ENCODE results near the gene DAGLA. TPM values are rescaled to one million over a fixed set of nuclear protein-coding genes. Genes with fewer than 3 reads are reported as not detected.

Gene DAGLA
- total RNA-seq, 1 donor from 2014 or later: 5.1 TPM

DNA sequence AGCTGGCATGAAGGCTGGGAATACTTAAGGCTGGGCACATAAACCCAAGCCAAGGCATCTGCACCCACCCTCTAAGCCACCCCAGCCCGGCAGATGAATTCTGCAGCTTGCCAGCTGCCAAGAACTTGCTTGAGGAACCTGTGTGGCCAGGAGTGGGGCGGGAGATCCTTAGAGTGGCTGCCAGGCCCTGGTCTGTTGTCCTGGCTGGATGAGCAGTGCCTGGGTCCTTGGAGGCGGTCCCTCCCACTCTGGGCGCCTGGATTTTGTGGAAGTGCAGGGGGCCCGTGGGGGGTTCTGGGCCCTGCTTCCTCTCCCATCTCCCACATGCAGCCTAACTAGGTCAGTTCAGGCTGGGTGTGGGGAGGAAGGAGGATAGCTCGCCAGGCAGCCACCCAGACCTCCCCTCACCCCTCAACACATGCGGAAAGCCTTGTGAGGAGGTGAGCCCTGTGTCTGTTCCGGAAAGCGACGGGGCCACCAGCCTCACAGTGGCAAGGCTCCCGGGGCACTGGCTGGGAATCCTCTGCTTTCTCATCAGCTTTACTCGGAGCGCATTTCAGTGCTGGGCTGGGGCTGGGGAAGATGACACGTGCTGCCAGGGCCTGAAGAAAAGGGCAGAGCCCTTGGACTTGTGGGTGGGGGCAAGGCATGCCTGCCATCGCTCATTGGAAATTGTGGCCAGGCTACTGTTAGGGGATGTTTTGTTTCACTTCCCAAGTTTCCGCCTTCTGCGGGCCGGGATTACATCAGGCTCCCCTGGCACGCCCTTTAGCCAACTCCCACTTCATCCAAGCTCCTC is 8.4 kb downstream of the DAGLA start:
- TF ChIP-seq, protein P1, sequence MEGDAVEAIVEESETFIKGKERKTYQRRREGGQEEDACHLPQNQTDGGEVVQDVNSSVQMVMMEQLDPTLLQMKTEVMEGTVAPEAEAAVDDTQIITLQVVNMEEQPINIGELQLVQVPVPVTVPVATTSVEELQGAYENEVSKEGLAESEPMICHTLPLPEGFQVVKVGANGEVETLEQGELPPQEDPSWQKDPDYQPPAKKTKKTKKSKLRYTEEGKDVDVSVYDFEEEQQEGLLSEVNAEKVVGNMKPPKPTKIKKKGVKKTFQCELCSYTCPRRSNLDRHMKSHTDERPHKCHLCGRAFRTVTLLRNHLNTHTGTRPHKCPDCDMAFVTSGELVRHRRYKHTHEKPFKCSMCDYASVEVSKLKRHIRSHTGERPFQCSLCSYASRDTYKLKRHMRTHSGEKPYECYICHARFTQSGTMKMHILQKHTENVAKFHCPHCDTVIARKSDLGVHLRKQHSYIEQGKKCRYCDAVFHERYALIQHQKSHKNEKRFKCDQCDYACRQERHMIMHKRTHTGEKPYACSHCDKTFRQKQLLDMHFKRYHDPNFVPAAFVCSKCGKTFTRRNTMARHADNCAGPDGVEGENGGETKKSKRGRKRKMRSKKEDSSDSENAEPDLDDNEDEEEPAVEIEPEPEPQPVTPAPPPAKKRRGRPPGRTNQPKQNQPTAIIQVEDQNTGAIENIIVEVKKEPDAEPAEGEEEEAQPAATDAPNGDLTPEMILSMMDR (IDR thresholded peaks at IDR 0.05): no peak
- Mint-ChIP-seq H3K9me3 (ENCODE audit: unreplicated experiment) (no peaks in the 10 kb centered on the region), H3K27ac (ENCODE audit: unreplicated experiment) (peak overlapping the region; percentile 50), H3K36me3 (ENCODE audit: unreplicated experiment) (no peaks in the 10 kb centered on the region), H3K27me3 (ENCODE audit: unreplicated experiment) (no peaks in the 10 kb centered on the region), H3K4me1 (ENCODE audit: unreplicated experiment) (peaks cover 16% of the 10 kb centered on the region), H3K4me3 (ENCODE audit: unreplicated experiment) (no peak overlapping the region)
- no peak for DNase-seq (ENCODE audit: extremely low spot score, unreplicated experiment)

DNA sequence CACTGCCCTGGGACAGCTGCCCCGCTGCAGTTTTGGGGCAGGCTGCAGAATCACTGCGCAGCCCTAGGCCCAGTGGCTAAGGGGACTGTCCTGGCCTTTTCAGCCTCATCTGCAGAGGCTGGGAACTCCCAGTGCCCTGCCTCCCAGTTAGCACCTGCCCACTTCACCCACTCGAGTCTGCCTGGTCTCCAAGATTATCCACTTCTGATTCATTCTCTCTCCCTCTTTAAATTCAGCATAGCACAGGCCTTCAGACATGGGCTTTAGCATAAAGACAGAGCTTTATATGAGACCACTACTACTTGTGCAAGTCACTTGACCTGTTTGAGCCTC is 8.9 kb downstream of the DAGLA start:
- TF ChIP-seq, protein P1 (IDR thresholded peaks at IDR 0.05): no peak
- no peaks in the 10 kb centered on the region for H3K27me3 Mint-ChIP-seq (ENCODE audit: unreplicated experiment)
- no peaks in the 10 kb centered on the region for H3K9me3 Mint-ChIP-seq (ENCODE audit: unreplicated experiment)
- DNase-seq (ENCODE audit: extremely low spot score, unreplicated experiment): no peak
- no peak overlapping the region for H3K27ac Mint-ChIP-seq (ENCODE audit: unreplicated experiment)
- no peaks in the 10 kb centered on the region for H3K36me3 Mint-ChIP-seq (ENCODE audit: unreplicated experiment)
- H3K4me1 Mint-ChIP-seq (ENCODE audit: unreplicated experiment): peaks cover 20% of the 10 kb centered on the region
- peak overlapping the region; percentile 38 for H3K4me3 Mint-ChIP-seq (ENCODE audit: unreplicated experiment)

DNA sequence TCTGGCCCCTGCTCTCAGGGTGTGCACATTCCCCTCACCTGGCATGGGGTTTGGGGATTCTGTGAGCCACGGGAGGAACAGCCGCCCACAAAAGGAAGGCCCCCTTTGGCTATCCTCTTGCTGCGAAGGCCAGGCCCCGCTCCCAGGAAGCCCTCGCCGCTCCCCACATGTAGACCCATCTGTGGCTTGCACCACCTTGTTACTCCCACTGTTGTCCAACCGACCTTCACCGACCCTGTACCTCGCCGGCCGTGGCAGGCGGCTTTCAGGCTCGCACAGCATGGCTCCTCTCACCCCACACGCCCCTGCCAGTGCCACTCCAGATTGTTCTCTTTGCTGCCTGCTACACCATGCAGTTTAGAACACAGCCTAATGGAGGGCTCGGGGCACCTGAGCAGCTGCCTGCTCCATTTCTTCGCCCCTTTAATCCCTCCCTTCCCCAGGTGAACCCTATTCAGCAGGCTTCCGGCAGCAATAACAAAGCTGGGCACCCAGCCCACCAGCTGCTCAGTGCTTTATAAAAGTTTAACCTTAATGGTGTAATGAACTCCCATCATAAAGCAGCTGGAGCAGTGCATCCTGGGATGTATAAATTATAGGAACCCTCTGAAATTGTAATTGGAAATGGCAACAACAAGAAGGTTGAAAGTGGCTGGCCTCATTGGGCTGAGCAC is 10.7 kb downstream of the DAGLA start:
- Mint-ChIP-seq H3K4me1 (ENCODE audit: unreplicated experiment) (peaks cover 35% of the 10 kb centered on the region), H3K27ac (ENCODE audit: unreplicated experiment) (no peak overlapping the region), H3K27me3 (ENCODE audit: unreplicated experiment) (no peaks in the 10 kb centered on the region), H3K9me3 (ENCODE audit: unreplicated experiment) (no peaks in the 10 kb centered on the region), H3K36me3 (ENCODE audit: unreplicated experiment) (no peaks in the 10 kb centered on the region), H3K4me3 (ENCODE audit: unreplicated experiment) (no peak overlapping the region)
- TF ChIP-seq, protein P1 (IDR thresholded peaks at IDR 0.05): no peak
- DNase-seq (ENCODE audit: extremely low spot score, unreplicated experiment): no peak

DNA sequence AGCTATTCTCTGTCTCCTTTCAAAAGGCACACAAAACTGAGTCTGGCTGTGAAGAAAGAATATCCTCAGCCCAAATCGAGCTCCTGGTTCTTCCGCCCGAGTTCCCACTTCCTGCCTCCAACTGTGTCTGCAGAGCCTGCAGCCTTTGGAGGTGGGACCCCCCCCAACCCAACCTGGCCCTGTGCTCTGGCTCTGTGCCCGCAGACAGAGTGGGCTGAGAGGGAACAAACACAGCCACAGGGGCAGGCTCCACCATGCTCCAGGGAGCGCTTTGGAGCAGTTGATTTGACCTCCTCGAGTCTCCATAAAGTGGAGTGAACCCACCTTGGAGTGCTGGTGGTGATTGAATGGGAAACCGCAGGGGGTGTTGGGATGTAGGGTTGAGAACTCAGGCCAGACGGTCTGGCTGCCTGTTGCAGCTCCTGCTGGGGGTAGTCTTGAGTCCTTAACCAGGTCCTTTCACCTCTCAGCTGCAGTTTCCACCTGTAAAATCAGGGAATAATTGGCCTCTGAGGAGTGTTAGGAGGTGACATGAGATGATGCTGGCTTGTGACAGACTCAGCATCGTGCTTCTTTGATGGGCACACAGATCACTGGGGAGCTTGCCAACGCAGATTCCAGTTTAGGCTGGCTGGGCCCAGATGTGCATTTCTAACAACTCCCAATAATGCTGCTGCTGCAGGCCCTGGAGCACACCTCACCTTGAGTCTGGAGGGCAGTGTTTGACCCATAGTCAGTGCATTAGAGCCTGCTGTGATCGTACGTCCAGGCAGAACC is 11.4 kb downstream of the DAGLA start:
- TF ChIP-seq, protein P1 (IDR thresholded peaks at IDR 0.05): no peak
- Mint-ChIP-seq H3K4me1 (ENCODE audit: unreplicated experiment) (peaks cover 40% of the 10 kb centered on the region), H3K4me3 (ENCODE audit: unreplicated experiment) (no peak overlapping the region), H3K36me3 (ENCODE audit: unreplicated experiment) (no peaks in the 10 kb centered on the region), H3K27ac (ENCODE audit: unreplicated experiment) (no peak overlapping the region), H3K27me3 (ENCODE audit: unreplicated experiment) (no peaks in the 10 kb centered on the region), H3K9me3 (ENCODE audit: unreplicated experiment) (no peaks in the 10 kb centered on the region)
- DNase-seq (ENCODE audit: extremely low spot score, unreplicated experiment): no peak
